ENCODE data around the gene CKMT1B.
"Not testable (repeated sequence)": the region's sequence is repeated elsewhere in the genome, so short reads cannot be mapped to it uniquely, and the experiment has no call there.

- not testable (repeated sequence) for TF ChIP-seq FOXM1 (IDR thresholded peaks at IDR 0.05; ENCODE audit: borderline replicate concordance); SP1 (IDR thresholded peaks at IDR 0.05); FOXK2 (IDR thresholded peaks at IDR 0.05); PKNOX1 (IDR thresholded peaks at IDR 0.05); BHLHE40 (IDR thresholded peaks at IDR 0.05; ENCODE audit: borderline replicate concordance); HDGF (IDR thresholded peaks at IDR 0.05; ENCODE audit: borderline replicate concordance); ZNF384 (IDR thresholded peaks at IDR 0.05); ARNT (IDR thresholded peaks at IDR 0.05)
Observed at GRCh38 chr15:43563793-43564192, 30.0 kb upstream of the CKMT1B start.
